NT2/D1 (cell line): Measurements from ENCODE around the gene WDR31.

Experiments used
- DNase-seq: peaks from one replicate; pipeline ENCODE4 v3.0.0-alpha.2; 2011; ENCODE audit warnings: low read depth, low spot score
- H3K27me3 ChIP-seq: 2 replicates; pipeline ENCODE4 v1.6.0; 2011; ENCODE audit warnings: mild to moderate bottlenecking; ENCODE audit not compliant: insufficient read length, insufficient read depth
- H3K36me3 ChIP-seq: 2 replicates; pipeline ENCODE4 v1.6.1; 2011; ENCODE audit warnings: mild to moderate bottlenecking, low read length, mixed read lengths; ENCODE audit not compliant: insufficient read depth, insufficient read length
- H3K4me1 ChIP-seq: 2 replicates; pipeline ENCODE4 v1.5.1; 2011; ENCODE audit not compliant: insufficient read depth, insufficient read length
- H3K4me3 ChIP-seq: 2 replicates; pipeline ENCODE4 v1.5.1; 2011; ENCODE audit warnings: low read depth; ENCODE audit not compliant: insufficient read length
- H3K9ac ChIP-seq: 2 replicates; pipeline ENCODE4 v1.6.0; 2011; ENCODE audit warnings: low read depth; ENCODE audit not compliant: insufficient read length
- H3K9me3 ChIP-seq: 2 replicates; pipeline ENCODE4 v1.5.1; 2011; ENCODE audit warnings: mild to moderate bottlenecking, low read length; ENCODE audit not compliant: insufficient read depth
- SUZ12 ChIP-seq: IDR thresholded peaks from 2 replicates; pipeline ENCODE4 v1.6.1; 2011; ENCODE audit not compliant: insufficient read length, insufficient read depth; ENCODE audit errors: extremely low read depth
- YY1 ChIP-seq: IDR thresholded peaks from 2 replicates; pipeline ENCODE4 v1.6.1; 2011; ENCODE audit not compliant: insufficient read length, insufficient read depth
- ZNF274 ChIP-seq: IDR thresholded peaks from 2 replicates; pipeline ENCODE4 v1.6.1; 2011; ENCODE audit warnings: mild to moderate bottlenecking, low read depth, low read length

The WDR31 gene

GRCh38 chr9:113326230-113326629, 13.8 kb downstream of the WDR31 start:
- Histone ChIP-seq H3K9ac (no peak overlapping the region), H3K4me1 (no peaks in the 10 kb centered on the region), H3K9me3 (no peaks in the 10 kb centered on the region), H3K36me3 (no peaks in the 10 kb centered on the region), H3K27me3 (no peaks in the 10 kb centered on the region), H3K4me3 (no peak overlapping the region)
- TF ChIP-seq ZNF274 (no peak), SUZ12 (no peak), YY1 (no peak)
- DNase-seq, result no peak

GRCh38 chr9:113322671-113323070, 17.4 kb downstream of the WDR31 start:
- H3K36me3 ChIP-seq, result no peaks in the 10 kb centered on the region
- H3K27me3 ChIP-seq, result no peaks in the 10 kb centered on the region
- no peaks in the 10 kb centered on the region for H3K9me3 ChIP-seq
- H3K4me1 ChIP-seq, result no peaks in the 10 kb centered on the region
- TF ChIP-seq SUZ12 (no peak), YY1 (no peak), ZNF274 (no peak)
- no peak overlapping the region for H3K4me3 ChIP-seq
- H3K9ac ChIP-seq, result no peak overlapping the region
- DNase-seq, result no peak

- no peaks in the 10 kb centered on the region for H3K4me1 ChIP-seq
- no peaks in the 10 kb centered on the region for H3K27me3 ChIP-seq
- no peaks in the 10 kb centered on the region for H3K9me3 ChIP-seq
- no peaks in the 10 kb centered on the region for H3K36me3 ChIP-seq
- no peak overlapping the region for H3K9ac ChIP-seq
- no peak overlapping the region for H3K4me3 ChIP-seq
- TF ChIP-seq YY1, result no peak
- no peak for TF ChIP-seq ZNF274
- no peak for TF ChIP-seq SUZ12
- DNase-seq, result no peak
These were observed 20.0 kb downstream of the WDR31 start for GRCh38 chr9:113320051-113320450.

DNA sequence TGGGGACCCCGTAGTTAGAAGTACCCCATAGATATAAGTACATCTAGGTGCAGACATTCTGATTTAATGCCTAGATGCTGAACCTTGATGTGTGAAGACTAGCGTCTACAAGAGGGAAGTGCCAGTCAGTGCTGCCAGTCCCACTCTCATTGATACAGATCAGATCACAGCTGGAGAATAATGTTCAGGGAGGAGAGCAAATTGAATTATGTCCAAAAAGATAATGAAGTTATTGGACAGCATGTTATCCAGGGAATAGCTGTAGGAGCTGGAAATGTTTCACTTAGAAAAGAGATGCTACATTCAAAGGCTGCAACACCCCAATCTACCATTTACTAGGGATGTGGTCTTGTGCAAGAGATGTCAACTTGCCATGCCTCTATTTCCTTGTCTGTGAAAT, 21.0 kb downstream of the WDR31 start:
- no peak for DNase-seq
- H3K9me3 ChIP-seq, result no peaks in the 10 kb centered on the region
- H3K9ac ChIP-seq, result no peak overlapping the region
- TF ChIP-seq ZNF274 (no peak), YY1 (no peak), SUZ12 (no peak)
- H3K36me3 ChIP-seq, result no peaks in the 10 kb centered on the region
- no peaks in the 10 kb centered on the region for H3K27me3 ChIP-seq
- H3K4me1 ChIP-seq, result no peaks in the 10 kb centered on the region
- no peak overlapping the region for H3K4me3 ChIP-seq

DNA sequence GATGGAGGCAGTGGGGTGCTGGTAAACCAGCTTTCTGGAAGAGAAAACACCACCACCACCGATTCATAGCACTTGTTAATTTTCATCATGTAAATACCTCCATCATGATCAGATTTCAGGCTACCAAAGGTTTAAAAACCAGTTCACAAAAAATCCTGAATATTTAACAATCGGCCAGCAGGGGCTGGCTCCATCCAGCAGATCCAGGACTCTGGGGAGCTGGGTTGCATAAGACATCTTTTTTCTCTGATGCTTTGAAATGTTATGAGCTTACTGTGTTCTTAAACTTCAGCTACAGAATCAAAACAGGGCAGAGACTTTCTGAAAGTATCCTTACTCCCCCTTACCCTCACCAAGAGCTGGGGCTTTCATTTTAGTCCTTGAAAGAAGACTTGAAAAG, 22.3 kb downstream of the WDR31 start:
- Histone ChIP-seq H3K36me3 (no peaks in the 10 kb centered on the region), H3K9me3 (no peaks in the 10 kb centered on the region), H3K27me3 (no peaks in the 10 kb centered on the region), H3K4me3 (no peak overlapping the region), H3K9ac (no peak overlapping the region), H3K4me1 (no peaks in the 10 kb centered on the region)
- no peak for TF ChIP-seq ZNF274
- no peak for TF ChIP-seq YY1
- no peak for TF ChIP-seq SUZ12
- no peak for DNase-seq

- no peak overlapping the region for H3K4me3 ChIP-seq
- TF ChIP-seq SUZ12 (no peak), ZNF274 (no peak), YY1 (no peak)
- no peaks in the 10 kb centered on the region for H3K36me3 ChIP-seq
- H3K9me3 ChIP-seq, result no peaks in the 10 kb centered on the region
- no peaks in the 10 kb centered on the region for H3K27me3 ChIP-seq
- H3K4me1 ChIP-seq, result no peaks in the 10 kb centered on the region
- H3K9ac ChIP-seq, result no peak overlapping the region
- no peak for DNase-seq
These were observed 24.0 kb downstream of the WDR31 start for GRCh38 chr9:113316030-113316429.

GRCh38 chr9:113315231-113315630, 24.8 kb downstream of the WDR31 start:
- no peak for TF ChIP-seq YY1
- Histone ChIP-seq H3K9ac (no peak overlapping the region), H3K4me3 (no peak overlapping the region), H3K9me3 (no peaks in the 10 kb centered on the region), H3K27me3 (no peaks in the 10 kb centered on the region), H3K4me1 (no peaks in the 10 kb centered on the region), H3K36me3 (no peaks in the 10 kb centered on the region)
- DNase-seq, result no peak

GRCh38 chr9:113313261-113313660, 26.8 kb downstream of the WDR31 start:
- Histone ChIP-seq H3K4me1 (no peaks in the 10 kb centered on the region), H3K4me3 (no peak overlapping the region), H3K9ac (no peak overlapping the region), H3K9me3 (no peaks in the 10 kb centered on the region), H3K27me3 (no peaks in the 10 kb centered on the region), H3K36me3 (no peaks in the 10 kb centered on the region)
- no peak for DNase-seq
- TF ChIP-seq SUZ12 (no peak), ZNF274 (no peak), YY1 (no peak)
